Esophagus squamous epithelium (tissue), 4 donors: ENCODE data around the gene LRRC53.

ENCODE experiments used
- POLR2A ChIP-seq, 4 donors: fragments of 450-650 bp; IDR thresholded peaks; one replicate each; pipeline ENCODE4 v1.6.1; 2017; ENCODE audit warnings: antibody characterized with exemption in 4 of 4, mild to moderate bottlenecking in 4 of 4, moderate library complexity in 3 of 4
- TF ChIP-seq, protein P1 (sequence below), 6 experiments: fragments of 450-650 bp in 4 of 6; fragments of 200-600 bp in 2 of 6; sonication (generic) in 2 of 6; IDR thresholded peaks; one replicate each; pipeline ENCODE4 v1.5.1; 2016 to 2019; ENCODE audit warnings: antibody characterized with exemption in 6 of 6, mild to moderate bottlenecking in 4 of 6, moderate library complexity in 4 of 6

DNA sequence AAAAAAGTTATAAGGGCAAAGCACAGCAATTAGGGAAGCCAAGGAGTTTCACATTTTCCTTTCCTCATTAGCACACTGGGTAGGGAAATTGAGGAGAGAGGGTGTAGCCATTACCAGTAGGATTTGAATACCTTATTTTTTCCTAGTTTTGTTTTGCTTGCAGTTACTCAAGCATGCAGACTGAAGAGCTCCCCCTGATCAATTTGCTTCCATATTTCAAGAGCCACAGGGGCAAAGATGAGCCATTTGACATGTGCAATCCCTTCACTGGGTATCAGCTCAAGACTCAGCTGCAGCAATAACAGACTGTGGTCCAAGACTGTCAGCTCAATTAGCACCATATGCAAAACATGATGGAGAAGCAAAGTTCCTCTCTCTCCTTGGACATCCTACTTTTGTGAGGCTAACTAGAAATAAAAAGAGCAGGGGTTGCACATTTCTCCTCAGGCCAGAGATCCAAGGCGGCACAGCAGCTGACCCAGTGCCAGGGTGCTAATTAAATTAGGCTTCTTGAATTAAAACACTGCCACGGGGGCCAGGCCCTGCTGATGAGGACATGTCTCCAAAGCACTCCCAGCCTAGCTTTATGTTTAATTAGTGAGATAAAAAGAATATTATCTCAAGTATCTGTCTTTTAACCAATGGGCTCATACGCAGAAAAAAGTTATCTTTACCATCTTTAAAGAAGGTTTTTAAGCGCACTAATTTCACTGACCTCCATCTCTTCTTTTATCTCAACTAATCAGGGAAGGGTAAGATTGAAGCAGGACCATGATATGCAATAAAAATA is 36.7 kb upstream of the LRRC53 start:
- TF ChIP-seq POLR2A (IDR thresholded peaks at IDR 0.05), result no peak
- TF ChIP-seq, protein P1, sequence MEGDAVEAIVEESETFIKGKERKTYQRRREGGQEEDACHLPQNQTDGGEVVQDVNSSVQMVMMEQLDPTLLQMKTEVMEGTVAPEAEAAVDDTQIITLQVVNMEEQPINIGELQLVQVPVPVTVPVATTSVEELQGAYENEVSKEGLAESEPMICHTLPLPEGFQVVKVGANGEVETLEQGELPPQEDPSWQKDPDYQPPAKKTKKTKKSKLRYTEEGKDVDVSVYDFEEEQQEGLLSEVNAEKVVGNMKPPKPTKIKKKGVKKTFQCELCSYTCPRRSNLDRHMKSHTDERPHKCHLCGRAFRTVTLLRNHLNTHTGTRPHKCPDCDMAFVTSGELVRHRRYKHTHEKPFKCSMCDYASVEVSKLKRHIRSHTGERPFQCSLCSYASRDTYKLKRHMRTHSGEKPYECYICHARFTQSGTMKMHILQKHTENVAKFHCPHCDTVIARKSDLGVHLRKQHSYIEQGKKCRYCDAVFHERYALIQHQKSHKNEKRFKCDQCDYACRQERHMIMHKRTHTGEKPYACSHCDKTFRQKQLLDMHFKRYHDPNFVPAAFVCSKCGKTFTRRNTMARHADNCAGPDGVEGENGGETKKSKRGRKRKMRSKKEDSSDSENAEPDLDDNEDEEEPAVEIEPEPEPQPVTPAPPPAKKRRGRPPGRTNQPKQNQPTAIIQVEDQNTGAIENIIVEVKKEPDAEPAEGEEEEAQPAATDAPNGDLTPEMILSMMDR (IDR thresholded peaks at IDR 0.05), result no peak
